Natural killer cell (primary cell): ENCODE data around the gene CEP128. TPM values are rescaled to one million over a fixed set of nuclear protein-coding genes. Genes with fewer than 3 reads are reported as not detected.

Source experiments
- ATAC-seq, 3 donors: fragments of 150-1000 bp in 2 of 3; fragments of 200-7000 bp in 1 of 3; cut with Tn5 transposase; 1 replicate in 1 of 3; 2 replicates in 2 of 3; pipeline ENCODE4 v1.10.0; 2021; ENCODE audit warnings: mild to moderate bottlenecking in 2 of 3, moderate library complexity in 2 of 3
- DNase-seq, 2 donors: peaks; one replicate each; pipeline versions ENCODE4 v3.0.0 to v3.0.0-alpha.2; 2013 to 2021; ENCODE audit warnings: mixed read lengths in 1 of 2
- H3K27ac ChIP-seq: one replicate; pipeline ENCODE4 v1.5.1; 2013; ENCODE audit warnings: mild to moderate bottlenecking, low read length
- H3K27me3 ChIP-seq: one replicate; pipeline ENCODE4 v1.6.1; 2013; ENCODE audit warnings: low read length; ENCODE audit not compliant: control insufficient read depth, insufficient read depth
- H3K36me3 ChIP-seq: one replicate; pipeline ENCODE4 v1.6.1; 2013; ENCODE audit warnings: low read length; ENCODE audit not compliant: control insufficient read depth, insufficient read depth
- H3K4me1 ChIP-seq: one replicate; pipeline ENCODE4 v1.6.1; 2013; ENCODE audit warnings: low read length; ENCODE audit not compliant: control insufficient read depth, insufficient read depth
- H3K4me3 ChIP-seq: one replicate; pipeline ENCODE4 v1.5.1; 2013; ENCODE audit warnings: low read length
- H3K9me3 ChIP-seq: one replicate; pipeline ENCODE4 v1.6.1; 2013; ENCODE audit warnings: low read length; ENCODE audit not compliant: control insufficient read depth, insufficient read depth
- H3K27ac Mint-ChIP-seq, 2 donors: one replicate each; pipeline ENCODE4 v1.8.0; 2022; ENCODE audit warnings: mild to moderate bottlenecking in 2 of 2, mixed read lengths in 2 of 2, moderate library complexity in 1 of 2
- H3K27me3 Mint-ChIP-seq, 2 donors: one replicate each; pipeline ENCODE4 v1.8.0; 2022; ENCODE audit warnings: low read depth in 2 of 2, mixed read lengths in 2 of 2
- H3K36me3 Mint-ChIP-seq: one replicate; pipeline ENCODE4 v1.8.0; 2022; ENCODE audit warnings: mixed read lengths
- H3K4me1 Mint-ChIP-seq, 2 donors: one replicate each; pipeline ENCODE4 v1.8.0; 2022; ENCODE audit warnings: mixed read lengths in 2 of 2
- H3K4me3 Mint-ChIP-seq: one replicate; pipeline ENCODE4 v1.8.0; 2022; ENCODE audit warnings: mild to moderate bottlenecking, moderate library complexity, mixed read lengths
- H3K9me3 Mint-ChIP-seq, 2 donors: one replicate each; pipeline ENCODE4 v1.8.0; 2022; ENCODE audit warnings: mixed read lengths in 2 of 2
- CTCF ChIP-seq: fragments of 200-600 bp; IDR thresholded peaks from one replicate; pipeline ENCODE4 v1.8.0; 2022; ENCODE audit warnings: antibody characterized with exemption
- WGBS: methylation state at CpG from one replicate; pipeline ENCODE4 v1.1.7; 2013; ENCODE audit warnings: missing lambda C conversion rate; ENCODE audit not compliant: insufficient coverage; 5-methylcytosine and 5-hydroxymethylcytosine counted together
- intact Hi-C: fragments of 100-400 bp; cut with micrococcal nuclease; formaldehyde crosslinking; loops from one replicate; pipeline ENCODE4 v1.14.2; 2022
- total RNA-seq, 4 donors: library from RNA; stranded (reverse); fragments of 120-200 nt in 1 of 4; gene quantifications; one replicate each; pipeline versions ENCODE4 v1.2.3 to v1.2.4, GENCODE V29; 2013 to 2022

Gene CEP128
- total RNA-seq, 3 donors from 2014 or later (not counting 1 experiment from before 2014, with no cell fraction given) = 14.4 to 16.7 (median 15.6) TPM

GRCh38 chr14:80713076-80713850, 228.3 kb downstream of the CEP128 start:
- Mint-ChIP-seq H3K27ac (no peak overlapping the region), H3K4me3 (no peak overlapping the region), H3K36me3 (no peaks in the 10 kb centered on the region), H3K4me1 (peaks cover 10 to 11% of the 10 kb centered on the region in 2 donors), H3K9me3 (no peaks in the 10 kb centered on the region), H3K27me3 (no peaks in the 10 kb centered on the region)
- 100% methylated on average over 3 of the region's 5 CpGs for WGBS
- Histone ChIP-seq H3K36me3 (no peaks in the 10 kb centered on the region), H3K27ac (no peak overlapping the region), H3K9me3 (no peaks in the 10 kb centered on the region), H3K27me3 (no peaks in the 10 kb centered on the region), H3K4me3 (no peak overlapping the region), H3K4me1 (no peaks in the 10 kb centered on the region)
- intact Hi-C loops = no loop called here
- no peak for TF ChIP-seq CTCF
- ATAC-seq = no peak
- no peak for DNase-seq

- H3K36me3 Mint-ChIP-seq = no peaks in the 10 kb centered on the region
- peaks cover 4 to 7% of the 10 kb centered on the region in 2 donors for H3K9me3 Mint-ChIP-seq
- no CpG with 5 or more reads among the region's 1 CpG for WGBS
- no peak overlapping the region for H3K4me3 Mint-ChIP-seq
- no peak overlapping the region for H3K4me3 ChIP-seq
- ATAC-seq (no peak), DNase-seq (no peak)
- no peak overlapping the region for H3K27ac ChIP-seq
- H3K9me3 ChIP-seq = no peaks in the 10 kb centered on the region
- TF ChIP-seq CTCF = no peak
- no peaks in the 10 kb centered on the region for H3K36me3 ChIP-seq
- no peaks in the 10 kb centered on the region for H3K27me3 ChIP-seq
- intact Hi-C loops = no loop called here
- H3K4me1 ChIP-seq = no peaks in the 10 kb centered on the region
- H3K27ac Mint-ChIP-seq = no peak overlapping the region
- H3K27me3 Mint-ChIP-seq = no peaks in the 10 kb centered on the region
- H3K4me1 Mint-ChIP-seq = no peaks in the 10 kb centered on the region
Observed at GRCh38 chr14:80705241-80705980, 236.1 kb downstream of the CEP128 start.

DNA sequence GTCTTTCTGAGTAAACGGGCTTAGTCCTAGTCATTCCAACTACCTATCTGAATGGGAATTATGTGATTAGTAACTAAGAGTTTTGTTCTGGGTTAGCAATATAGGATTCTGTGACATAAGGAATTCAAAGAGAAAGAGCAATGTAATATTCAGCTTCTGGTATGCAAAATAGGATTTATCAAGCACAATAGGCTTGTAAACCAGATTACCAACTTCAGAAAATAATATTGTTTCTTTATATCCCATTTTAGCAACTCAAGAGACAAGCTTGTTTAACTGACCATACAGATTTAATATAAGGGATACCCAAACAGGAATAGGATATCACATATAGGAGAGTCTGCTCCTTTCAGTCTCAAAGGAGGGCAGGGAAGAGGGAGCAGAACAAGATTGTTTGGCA, 240.9 kb downstream of the CEP128 start:
- no peaks in the 10 kb centered on the region for H3K27me3 ChIP-seq
- ATAC-seq = no peak
- TF ChIP-seq CTCF = no peak
- intact Hi-C loops = no loop called here
- peaks cover 4 to 7% of the 10 kb centered on the region in 2 donors for H3K9me3 Mint-ChIP-seq
- WGBS = no CpG with 5 or more reads among the region's 1 CpG
- H3K4me1 ChIP-seq = no peaks in the 10 kb centered on the region
- no peak for DNase-seq
- H3K27ac Mint-ChIP-seq = no peak overlapping the region
- H3K4me3 ChIP-seq = no peak overlapping the region
- no peaks in the 10 kb centered on the region for H3K9me3 ChIP-seq
- H3K27me3 Mint-ChIP-seq = no peaks in the 10 kb centered on the region
- H3K36me3 Mint-ChIP-seq = no peaks in the 10 kb centered on the region
- H3K36me3 ChIP-seq = no peaks in the 10 kb centered on the region
- H3K4me3 Mint-ChIP-seq = no peak overlapping the region
- H3K27ac ChIP-seq = no peak overlapping the region
- H3K4me1 Mint-ChIP-seq = no peaks in the 10 kb centered on the region
